Stimulated activated CD8-positive, alpha-beta memory T cell treated with anti-CD3 and anti-CD28 coated beads, Interleukin-15, amount 100 ng/mL, for 1 hour (primary cell): ENCODE data around the gene TMEM209.
"Not testable (repeated sequence)": the region's sequence is repeated elsewhere in the genome, so short reads cannot be mapped to it uniquely, and the experiment has no call there.

ENCODE experiments used
- DNase-seq: peaks from one replicate; pipeline ENCODE4 v3.0.0-alpha.2; 2020; ENCODE audit warnings: low read depth

TMEM209 gene

DNA sequence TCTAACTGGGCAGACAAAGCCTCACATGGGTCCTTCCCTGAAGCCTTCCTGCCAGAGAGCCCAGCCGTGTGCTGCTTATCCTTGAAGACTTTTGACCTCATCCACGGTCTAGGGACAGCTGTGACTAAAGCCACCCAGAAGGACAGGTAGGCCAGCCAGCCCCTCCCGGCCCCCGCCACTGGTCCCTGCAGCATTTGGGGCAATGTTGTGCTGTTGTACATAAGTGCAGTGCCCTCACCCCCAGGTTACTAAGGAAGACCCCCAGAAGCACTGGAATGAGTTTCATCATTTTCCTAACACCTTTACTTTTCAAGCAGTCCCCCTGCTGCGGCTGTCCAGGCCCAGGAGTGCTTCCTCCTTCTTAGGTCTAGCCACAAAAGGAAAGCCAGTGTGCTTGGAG lies 43.0 kb downstream of the TMEM209 start:
- no peak for DNase-seq

DNA sequence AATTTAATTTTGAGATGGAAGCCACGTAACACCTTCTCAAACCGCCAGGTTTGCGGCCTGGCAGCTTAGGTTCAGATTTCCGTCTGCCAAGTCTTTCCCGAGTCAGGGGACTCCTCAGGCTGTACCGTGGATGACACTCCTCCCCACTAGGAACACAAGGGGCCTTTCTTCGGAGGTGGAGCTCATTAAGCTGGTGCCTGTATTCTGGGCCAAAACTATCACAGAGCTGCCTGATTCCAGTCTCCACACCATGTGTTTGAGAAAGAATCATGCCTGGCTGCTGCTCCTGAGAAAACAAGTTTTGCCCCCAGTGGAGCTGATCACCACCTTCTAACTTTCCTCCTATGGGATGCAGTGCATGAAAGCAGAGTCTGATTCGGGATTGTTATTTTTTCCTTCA lies 44.8 kb downstream of the TMEM209 start:
- no peak for DNase-seq

DNA sequence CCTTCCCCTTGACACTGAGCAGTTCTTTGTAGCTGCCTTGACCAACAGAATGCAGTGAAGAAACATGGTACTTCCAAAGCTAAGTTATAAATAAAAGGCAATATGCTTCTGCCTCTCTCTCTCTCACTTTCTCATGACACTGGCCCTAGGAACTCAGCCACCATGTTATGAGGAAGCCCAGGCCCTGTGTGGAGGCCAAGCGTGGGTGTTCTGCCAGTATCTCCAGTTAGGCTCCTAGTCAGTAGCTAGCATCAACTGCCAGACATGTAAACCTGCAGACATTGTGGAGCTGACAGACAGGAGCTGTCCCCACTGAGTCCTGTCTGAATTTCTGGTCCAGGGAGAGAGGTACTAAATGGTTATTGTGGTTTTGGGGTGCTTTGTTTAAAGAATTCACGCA lies 45.2 kb downstream of the TMEM209 start:
- no peak for DNase-seq

DNA sequence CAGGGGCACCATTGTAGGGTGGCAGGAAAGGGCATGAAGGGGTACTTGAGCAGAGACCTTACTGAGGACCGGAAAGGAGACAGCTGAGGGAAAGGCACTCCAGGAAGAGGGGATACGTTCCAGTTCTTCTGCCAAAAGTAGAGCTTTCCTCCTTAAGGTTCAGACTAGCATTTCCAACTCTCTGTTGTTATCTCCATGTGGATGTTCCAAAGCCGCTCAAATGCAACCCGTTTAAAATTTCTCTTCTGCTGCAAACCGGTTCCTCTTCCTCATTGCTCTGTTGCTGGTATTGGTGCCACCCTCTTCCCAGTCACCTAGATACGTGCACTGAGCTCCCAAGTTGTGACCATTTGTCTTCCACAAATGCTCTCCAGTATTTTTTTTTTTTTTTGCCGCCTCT lies 47.5 kb downstream of the TMEM209 start:
- no peak for DNase-seq

DNA sequence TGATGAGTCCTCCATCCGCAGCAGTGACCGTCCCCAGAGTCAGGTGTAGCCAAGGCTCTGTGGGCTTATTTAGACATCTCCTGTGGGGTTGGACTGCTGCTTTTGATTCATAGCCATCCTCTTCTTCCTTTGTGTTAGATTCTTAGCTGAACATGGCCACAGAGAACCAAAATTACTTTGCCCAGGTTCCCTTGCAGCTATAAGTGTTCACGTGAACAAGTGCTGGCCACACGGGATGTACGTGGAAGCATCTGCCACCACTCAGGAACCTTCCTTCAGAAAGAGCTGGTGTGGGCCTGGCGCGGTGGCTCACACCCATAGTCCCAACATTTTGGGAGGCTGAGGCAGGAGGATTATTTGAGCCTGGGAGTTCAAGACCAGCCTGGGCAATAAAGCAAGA lies 49.1 kb downstream of the TMEM209 start:
- DNase-seq, result no peak

DNA sequence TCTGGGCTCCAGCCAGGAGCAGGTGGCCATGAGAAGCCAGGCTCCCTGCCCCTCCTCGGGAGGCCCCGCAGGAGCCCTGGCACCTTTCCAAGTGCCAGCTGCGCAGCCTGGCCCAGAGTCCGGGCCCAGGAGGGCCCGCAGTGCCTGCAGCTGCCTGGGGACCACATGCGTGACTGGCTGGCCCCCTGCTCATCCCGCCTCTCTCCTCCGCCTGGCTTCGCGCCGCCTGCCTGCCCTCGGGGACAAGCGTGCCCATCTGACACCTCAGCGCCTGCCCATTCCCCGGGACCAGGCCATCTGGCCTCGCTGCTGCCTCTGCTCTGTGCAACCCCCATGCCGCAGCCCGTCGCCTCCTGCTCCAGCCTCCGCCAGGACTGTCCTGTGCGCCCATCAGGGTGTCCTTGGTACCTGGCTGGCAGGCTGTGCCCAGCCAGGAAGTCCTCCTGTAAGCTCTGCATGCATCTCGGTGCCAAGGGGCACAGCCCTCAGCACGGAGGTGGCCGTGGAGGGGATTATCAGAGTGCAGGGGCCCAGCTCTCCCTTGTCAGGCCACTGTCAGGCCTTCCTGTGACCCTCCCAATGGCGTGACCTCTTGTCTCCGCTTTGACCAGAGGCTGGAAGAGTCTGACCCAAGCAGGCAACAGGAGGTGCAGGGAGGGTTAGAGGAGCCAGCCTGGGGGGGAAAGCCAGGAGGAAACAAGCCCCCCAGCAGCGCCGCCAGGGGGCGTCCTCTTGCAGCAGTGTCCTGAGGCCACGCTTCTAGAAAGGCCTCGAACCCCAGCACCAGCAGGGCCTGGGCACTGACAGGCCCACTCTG lies 50.5 kb downstream of the TMEM209 start:
- no peak for DNase-seq

DNA sequence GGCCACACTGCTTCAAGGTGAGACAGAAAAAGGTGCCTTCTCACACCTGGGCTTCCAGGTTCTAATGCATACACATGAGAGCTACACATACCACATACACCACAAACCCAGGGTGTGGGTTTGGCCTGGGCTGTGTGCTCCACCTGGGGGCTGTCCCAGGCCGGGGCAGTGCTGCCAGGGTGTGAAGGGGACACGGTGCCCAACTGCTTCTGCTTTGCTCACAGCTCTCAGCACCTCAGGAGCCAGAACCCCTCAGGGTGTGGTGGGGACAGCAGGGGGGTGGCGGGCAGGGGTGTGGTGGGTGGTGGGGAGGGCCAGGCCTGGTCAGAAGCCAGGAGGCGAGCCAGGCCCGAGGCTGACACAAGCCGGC lies 51.1 kb downstream of the TMEM209 start:
- DNase-seq, result no peak

DNA sequence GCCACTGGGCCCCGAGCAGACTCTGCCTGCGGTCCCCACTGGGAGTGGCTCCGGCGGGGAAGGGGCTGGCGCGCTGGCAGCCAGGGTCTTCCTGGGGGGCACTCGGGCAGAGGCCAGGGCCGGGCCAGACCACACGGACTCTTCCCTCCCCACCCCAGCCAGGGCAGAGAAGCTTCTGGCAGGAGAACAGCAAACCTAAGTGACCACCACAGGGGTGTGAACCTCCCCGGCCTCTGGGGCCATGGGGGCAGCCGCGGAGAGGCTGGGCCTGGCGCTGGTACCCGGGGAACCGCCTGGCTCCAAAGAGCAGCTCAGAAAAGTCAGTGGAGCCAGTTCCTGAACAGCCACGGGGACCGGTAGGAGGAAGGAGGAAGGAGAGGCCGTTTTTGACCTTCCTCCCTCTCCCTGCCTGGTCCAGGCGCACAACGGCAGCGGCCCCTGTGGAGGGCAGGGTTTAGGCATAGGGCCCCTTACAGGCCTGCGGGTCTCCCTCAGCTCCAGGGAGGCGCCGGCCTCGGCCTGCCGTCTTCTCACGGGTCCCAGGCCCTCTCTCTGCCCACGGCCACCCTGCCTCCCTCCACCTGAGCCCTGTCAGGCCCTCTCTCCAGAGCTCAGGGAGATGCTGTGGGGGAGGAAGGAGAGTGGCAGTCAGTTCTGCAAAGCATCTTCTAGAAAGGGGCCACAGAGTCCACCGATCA lies 51.8 kb downstream of the TMEM209 start:
- DNase-seq, result no peak

DNA sequence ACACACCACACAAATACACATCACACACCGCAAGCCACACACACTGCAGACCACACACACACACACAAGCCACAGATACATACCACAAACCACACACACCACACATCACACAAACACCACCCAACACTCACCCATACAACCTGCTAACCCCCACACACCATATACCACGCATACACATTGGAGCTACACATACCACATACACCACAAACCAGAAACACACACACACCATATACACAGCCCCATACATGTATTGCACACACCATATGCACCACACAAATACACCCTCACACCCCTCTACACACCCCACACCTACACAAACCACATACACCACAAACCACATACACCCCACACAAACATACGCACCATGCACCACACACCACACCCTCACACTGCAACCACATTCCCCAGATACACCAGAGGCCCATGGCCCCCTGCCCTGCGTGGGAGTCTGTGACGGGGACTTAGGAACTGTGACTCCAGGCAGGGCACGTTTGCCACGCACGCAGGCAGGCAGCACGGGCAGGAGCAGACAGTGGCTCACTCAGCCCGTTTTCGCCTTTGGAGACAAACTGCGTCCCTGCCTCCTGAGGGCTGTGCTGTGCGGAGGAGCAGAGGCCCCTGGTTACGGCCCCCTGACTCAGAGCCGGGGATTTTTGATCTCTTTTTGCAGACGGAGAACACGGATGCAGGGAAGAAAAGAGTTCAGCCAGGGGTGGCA lies 52.6 kb downstream of the TMEM209 start:
- no peak for DNase-seq

DNA sequence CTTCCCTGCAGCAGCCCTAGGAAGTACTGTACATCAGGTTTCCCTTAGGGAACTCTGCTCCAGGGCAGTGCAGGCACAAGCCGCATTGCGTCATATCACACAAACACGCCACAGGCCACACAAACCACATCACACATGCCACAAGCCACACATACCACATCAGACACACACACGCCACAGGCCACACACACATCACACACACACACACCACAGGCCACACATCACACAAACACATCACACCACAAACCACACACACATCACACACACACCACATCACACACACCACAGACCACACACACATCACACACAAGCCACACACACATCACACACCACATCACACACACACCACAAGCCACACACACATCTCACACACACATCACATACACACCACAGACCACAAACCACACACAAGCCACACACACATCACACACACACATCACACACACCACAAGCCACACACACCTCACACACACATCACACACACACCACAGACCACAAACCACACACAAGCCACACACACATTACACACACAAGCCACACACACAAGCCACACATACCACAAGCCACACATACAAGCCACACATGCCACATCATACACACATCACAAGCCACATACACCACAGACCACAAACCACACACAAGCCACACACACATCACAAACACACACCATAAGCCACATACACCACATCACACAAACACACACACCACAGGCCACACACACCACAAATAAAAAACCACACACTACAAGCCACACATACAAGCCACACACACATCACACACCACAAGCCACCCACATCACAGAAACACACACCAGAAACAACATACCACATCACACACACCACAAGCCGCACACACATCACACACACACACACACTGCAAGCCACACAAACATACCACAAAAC lies 53.4 kb downstream of the TMEM209 start:
- peak; percentile 15 for DNase-seq

DNA sequence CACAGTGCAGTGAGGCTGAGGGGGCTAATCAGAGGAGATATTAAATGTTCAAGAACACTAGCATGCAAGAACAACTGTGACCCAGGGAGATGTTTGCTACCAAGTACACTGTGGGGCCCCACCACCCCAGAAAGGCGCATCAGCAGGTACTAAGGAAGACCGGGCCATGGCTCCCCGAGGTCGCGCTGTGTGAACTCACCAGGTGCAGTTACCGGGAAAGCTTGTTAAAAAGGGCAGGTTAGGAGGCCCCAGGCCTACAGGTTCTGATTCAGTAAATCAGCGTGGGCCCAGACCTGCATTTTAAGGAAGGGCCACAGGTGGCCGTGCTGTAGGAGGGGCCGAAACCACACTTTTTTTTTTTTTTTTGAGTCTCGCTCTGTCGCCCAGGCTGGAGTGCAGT lies 54.6 kb downstream of the TMEM209 start:
- DNase-seq, result no peak

DNA sequence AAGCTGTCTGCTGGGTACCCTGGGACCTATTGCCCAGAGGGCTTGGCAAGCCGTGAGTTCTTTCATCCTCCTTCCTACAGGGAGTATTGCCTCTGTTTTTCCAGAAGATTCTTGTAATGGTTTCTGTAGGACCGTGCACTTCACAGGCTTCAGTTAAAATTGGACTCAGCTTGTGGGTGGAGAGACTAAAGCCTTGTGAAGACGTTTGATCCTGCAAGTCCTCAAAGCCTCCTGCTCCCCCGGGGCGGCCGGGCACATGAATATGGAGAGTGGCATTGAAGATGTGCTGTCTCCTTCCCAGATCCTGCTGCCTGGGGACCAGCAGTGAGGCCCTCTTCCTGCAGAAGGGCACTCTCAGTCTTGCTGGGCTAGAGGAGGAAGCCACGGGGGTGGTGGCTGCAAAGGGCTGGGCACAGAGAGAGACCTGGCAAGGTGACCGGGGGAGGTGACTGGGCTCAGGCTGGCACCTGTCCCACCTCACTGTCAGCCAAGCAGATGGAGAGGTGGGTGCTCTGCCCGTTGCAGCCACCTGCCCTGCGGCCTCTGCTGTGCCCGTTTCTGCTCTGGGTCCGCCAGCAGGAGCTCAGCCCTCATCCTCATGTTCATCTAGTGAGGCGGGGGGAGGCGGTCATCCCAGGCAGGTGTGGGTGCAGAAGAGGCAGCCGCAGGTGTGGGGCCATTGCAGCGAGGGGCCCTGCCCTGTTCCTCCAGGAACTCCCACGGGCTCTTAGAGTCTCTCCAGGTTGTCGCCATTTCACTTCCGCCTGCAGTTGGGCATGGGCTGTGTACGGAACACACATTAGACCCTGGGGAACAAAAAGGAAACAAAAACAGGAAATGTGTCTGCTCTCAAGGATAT lies 55.7 kb downstream of the TMEM209 start:
- no peak for DNase-seq

DNA sequence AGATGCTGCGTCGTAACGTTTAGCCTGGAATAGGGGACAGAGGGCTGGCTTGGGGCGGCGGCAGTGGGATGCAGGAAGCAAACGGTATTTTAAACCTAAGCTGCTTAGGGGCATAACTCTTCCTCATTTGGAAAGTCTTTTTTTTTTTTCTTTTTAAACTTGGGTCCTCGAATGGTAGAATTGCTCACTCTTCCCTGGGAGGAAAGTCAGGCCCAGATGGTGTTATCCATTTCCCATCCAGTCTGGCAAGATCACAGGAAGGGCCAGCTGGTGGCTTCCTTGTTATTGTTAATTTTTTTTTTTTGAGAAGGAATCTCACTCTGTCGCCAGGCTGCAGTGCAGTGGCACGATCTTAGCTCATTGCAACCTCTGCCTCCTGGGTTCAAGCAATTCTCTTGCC lies 56.6 kb downstream of the TMEM209 start:
- no peak for DNase-seq

DNA sequence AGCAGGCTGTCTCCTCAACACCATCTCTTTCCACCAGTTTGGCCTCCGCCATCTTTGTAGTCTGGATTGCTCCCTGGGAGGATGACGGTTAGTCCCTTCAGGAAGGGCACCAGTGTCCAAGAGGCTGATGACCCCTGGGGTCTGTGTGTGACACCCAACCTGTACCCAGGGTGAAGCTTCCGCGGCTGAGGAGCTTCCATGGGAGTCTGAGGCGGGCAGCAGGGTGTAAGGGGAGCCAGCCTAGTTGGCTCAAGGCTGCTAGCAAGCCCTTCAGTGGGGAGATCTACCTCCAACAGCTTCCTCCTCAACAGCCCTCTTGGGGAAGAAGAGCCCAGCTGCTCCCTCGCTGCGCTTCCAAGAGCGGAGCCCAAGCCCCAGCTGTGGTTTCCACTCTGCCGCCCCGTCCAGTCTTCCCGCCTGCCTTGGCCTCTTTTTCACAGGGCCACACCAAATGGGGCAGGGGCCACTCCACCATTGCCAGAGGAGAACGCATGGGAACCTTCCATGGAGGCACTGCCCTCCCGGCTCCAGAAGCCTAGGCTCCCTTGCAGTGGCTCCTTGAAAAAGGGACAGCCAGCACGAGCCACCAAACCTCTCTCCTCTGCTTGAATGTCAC lies 57.4 kb downstream of the TMEM209 start:
- DNase-seq, result no peak

DNA sequence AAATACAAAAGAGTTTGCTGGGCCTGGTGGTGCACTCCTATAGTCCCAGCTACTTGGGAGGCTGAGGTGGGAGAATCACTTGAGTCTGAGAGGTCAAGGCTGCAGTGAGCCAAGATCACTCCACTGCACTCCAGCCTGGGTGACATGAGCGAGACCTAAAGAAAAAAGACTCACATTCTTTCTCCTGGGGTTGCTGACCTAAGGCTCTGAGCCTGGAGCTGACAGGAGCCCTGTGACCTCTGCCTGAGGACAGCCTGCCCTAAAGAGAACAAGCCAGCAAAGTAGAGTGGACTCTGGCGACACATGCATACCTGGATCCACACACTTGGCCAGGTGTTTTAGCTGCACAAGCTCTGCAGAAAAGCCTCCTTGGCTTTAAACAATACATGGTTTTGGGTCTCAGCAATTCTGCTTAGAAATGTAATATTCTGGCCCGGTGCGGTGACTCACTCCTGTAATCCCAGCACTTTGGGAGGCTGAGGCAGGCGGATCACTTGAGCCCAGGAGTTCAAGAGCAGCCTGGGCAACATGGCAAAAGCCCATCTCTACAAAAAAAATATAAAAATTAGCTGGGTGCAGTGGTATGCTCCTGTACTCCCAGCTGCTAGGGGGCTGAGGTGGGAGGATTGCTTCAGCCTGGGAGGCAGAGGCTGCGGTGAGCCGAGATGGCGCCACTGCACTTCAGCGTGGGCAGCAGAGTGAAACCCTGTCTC lies 58.4 kb downstream of the TMEM209 start:
- no peak for DNase-seq

DNA sequence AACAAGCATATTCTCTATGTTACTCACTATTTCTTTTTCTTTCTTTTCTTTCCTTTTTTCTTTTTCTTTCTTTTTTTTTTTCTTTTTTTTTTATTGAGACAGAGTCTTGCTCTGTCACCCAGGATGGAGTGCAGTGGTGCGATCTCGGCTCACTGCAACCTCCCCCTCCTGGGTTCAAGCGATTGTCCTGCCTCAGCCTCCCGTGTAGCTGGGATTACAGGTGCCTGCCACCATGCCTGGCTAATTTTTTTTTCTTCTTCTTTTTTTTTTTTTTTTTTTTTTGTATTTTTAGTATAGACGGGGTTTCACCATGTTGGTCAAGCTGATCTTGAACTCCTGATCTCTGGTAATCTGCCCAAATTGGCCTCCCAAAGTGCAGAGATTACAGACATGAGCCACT lies 59.1 kb downstream of the TMEM209 start:
- not testable (repeated sequence) for DNase-seq

DNA sequence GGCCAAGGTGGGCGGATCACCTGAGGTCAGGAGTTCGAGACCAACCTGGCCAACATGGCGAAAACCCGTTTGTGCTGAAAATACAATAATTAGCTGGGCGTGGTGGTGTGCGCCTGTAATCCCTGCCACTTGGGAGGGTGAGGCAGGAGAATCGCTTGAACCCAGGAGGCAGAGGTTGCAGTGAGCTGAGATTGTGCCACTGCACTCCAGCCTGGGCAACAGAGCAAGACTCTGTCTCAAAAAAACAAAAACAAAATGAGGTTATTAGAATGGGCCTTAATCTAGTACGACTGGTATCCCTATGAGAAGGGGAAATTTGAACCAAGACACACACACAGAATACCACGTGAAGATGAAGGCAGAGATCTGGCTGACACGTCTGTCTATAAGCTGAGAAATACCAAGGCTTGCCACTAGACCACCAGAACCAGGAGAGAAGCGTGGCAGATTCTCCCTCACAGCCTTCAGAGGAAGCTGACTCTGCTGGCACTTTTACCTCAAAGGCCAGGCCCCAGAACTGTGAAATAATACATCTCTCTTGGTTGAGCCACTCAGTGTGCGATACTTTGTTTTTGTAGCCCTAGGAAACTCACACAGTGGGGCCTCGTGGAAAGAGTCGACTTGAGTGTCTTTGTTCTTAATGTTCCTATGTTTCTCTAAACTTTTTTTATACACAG lies 59.6 kb downstream of the TMEM209 start:
- DNase-seq, result no peak

DNA sequence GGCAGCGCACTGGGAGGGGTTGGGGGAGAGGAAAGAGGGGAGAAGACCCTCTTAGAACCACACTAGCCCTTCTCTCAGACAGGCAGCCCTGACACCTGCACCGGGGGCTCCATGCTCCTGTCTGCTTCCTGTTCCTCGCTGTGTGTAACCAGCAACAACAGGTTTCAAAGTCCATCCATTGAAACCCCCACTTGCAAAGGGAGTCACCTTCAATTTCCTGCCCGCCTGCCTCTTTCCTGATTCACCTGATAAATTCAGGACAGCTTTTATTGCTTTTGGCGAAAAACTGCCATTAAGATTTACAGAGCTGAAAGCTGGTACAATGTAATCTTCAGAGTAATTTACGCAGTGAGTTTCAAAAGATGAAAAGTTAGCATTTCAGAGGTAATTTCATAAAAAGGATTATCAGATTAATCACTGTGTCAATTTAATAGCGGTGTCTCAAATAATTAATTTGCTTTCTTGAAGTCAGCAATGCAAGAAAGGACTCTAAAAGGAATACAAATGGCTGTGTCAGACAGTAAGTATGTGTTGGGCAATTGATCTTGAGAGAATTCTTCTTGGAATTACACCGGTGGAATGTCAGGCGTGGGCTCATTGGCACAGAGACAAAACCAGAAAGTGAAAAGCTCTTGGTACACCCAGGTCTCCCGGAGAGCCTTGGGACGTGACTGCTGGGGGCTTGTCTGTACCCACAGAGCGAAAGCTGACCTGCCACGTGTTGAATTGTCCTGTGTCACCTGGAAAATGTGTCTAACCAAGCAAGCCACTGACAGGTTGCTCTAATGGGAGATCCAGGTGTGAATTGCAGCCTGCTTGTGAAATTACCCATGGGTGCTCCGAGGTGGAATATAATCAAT lies 60.7 kb downstream of the TMEM209 start:
- no peak for DNase-seq

DNA sequence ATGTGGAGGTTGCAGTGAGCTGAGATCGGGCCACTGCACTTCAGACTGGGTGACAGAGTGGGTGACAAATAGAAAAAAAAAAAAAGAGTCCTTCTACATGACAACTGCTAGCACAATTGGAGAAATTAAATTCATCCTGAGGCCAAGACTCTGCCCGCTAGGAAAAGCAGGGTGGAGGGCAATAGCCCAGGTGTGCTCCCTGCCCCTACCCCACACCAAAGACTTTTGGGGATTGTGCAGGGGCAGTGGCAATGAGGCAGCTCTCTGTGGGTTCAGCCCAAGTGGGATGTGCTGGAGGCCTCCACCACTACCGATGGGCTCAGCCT lies 61.3 kb downstream of the TMEM209 start:
- DNase-seq, result no peak
